Pons (tissue), 1 donor: Measurements from ENCODE around the gene MSRB2.
A peak's percentile ranks its signal among the peaks of the same experiment; 100 is the strongest.
"Not testable (repeated sequence)": the region's sequence is repeated elsewhere in the genome, so short reads cannot be mapped to it uniquely, and the experiment has no call there.

Experiments used
- DNase-seq: peaks from one replicate; pipeline ENCODE4 v3.0.0-alpha.2; 2016; ENCODE audit warnings: low spot score

Gene MSRB2

DNA sequence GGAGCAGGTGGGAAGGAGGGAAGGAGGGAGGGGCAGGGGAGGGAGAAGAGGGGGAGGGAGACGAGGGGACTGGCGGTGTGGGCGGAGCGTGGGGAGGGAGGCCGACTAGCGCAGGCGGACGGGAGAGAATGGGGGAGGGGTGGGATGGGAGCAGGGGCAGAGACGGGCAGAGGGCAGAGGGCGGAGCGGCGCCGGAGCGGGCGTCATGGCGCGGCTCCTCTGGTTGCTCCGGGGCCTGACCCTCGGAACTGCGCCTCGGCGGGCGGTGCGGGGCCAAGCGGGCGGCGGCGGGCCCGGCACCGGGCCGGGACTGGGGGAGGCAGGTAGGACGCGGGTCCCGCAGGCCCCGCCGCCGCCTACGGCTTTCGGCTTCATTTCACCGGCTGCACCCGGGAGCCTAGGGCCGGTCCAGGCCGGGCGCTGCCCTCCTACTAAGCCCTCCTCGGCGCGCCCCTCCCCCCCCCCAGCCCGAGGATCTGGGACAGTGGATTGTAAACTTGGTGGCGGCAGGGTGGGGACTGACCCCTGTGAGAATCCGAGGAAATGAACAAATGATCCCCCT, at the start of gene MSRB2:
Gene MSRB2 (plus strand): TSS at position 176 of the 562 bp plus-strand sequence. CDS start 30 bp downstream, at position 206.
- DNase-seq: peak; percentile 95

DNA sequence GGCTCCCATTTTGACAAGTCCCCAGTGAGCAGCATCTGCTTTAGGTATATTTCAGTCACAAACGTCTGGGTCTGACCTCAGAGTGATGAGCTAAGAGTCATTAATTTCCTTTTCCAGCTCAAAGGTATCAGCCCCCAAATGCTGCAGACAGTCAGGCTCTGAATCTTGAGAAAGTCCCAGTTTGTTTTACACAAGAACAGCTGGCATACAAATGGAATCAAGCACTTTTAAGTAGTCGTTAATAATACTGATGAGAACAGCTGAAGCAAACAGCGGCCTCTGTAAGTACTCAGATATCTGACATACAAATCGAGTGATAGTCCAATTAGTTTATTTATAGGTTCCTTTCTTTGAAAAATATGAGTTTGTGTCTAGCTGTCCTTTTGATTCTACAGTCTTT, 49.4 kb upstream of the MSRB2 start:
- DNase-seq: no peak

DNA sequence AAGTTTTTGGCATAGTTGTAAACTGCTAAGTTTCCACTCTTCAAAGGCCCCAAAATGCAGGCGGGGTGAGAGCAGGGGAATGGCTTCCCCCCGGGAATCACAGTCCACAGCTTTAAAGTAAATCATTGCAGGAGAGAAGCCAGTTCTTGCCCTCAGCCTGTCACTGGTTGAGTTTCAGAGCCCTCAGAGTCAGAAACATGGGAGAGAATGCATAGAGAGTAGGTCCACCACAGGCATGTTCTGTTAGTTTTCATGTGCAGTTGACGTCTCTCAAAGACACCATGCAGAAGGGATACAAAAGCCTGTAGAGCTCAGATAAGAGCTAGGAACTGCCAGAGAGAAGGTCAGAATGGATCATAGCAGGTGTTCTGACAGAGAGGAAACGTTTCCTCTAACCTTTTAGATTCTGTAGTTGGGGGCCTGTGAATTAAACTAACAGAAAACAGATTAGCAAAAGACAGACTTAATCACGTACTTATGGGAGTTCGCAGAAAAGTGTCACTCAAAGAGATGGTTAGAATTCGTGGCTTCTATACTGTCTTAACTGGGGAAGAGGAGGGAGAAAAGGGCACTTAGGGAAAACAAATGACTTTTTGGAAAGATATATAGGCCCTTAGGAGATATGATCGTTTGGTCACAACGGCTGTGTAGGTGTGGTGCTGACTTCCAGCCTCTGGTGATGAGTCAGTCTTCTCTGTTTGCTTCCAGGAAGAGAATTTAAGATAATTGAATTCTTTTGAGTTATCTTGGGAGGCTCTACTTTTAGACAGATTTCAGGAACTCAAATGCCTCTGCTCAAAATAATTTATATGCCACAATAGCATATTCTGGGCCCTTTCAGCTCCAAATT, 48.0 kb upstream of the MSRB2 start:
- DNase-seq: no peak

DNA sequence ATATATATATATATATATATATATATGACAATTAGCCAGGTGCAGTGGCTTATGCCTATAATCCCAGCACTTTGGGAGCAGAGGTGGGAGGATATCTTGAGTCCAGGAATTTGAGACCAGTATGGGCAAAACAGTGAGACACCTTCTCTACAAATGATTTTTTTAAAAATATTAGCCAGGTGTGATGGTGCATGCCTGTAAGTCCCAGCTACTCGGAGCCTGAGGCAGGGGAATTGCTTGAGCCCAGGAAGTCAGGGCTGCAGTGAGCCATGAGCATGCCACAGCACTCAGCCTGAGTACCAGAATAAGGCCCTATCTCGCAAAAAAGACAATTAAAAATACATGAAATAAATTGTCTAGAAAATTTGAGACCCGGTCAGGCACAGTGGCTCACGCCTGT, 47.2 kb upstream of the MSRB2 start:
- no peak for DNase-seq

DNA sequence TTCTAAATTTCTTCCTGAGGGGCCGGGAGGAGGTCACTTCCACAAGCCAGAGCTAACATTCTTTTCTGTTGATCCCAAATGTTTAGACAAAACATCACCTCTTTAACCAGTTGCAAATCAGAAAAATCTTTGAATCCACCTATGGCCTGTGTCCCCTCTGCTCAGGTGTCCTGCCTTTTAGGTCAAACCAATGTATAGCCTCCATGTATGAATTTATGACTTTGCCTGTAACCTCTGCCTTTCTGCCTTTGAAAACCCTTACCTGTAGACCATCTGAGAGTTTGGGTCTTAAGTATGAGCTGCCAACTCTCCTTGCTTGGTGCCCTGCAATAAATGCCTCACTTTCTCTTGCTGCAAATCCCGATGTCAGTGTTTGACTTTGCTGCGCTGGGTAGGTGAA, 44.1 kb upstream of the MSRB2 start:
- no peak for DNase-seq

DNA sequence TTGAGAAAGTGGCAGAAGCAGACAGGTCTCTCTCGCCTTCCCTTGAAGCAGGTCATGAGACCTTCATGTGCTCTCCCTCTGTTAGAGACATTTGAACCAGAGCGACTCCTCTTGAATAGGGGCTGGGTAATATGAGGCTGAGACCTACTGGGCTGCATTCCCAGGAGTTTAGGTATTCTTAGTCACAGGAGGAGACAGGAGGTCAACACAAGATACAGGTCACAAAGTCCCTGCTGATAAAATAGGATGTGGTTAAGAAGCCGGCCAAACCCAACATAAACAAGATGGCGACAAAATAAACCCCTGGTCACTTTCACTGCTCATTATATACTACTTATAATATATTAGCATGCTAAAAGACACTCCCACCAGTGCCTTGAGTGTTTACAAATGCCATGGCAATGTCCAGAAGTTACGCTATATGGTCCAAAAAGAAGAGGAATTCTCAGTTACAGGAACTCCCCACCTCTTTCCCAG, 43.5 kb upstream of the MSRB2 start:
- DNase-seq: no peak

DNA sequence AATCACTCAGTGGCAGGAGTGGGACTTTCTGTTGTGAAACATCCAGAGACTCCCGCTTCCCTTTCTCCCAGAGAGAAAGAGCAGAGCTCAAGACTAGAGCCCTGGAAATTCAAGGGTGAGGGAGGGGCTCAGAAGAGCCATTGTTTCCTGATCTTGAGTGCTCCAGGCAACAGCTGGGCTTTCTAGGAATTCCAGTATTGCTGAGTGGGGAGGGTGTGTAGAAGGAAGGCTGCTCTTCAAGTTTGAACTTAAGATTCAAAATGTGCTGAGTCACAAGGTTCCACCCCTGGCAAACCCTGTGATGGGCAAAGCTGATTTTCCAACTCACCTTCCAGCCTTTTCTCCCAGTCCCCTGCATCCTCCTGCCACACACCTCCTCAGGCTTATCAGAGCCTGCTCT, 42.3 kb upstream of the MSRB2 start:
- DNase-seq: no peak

DNA sequence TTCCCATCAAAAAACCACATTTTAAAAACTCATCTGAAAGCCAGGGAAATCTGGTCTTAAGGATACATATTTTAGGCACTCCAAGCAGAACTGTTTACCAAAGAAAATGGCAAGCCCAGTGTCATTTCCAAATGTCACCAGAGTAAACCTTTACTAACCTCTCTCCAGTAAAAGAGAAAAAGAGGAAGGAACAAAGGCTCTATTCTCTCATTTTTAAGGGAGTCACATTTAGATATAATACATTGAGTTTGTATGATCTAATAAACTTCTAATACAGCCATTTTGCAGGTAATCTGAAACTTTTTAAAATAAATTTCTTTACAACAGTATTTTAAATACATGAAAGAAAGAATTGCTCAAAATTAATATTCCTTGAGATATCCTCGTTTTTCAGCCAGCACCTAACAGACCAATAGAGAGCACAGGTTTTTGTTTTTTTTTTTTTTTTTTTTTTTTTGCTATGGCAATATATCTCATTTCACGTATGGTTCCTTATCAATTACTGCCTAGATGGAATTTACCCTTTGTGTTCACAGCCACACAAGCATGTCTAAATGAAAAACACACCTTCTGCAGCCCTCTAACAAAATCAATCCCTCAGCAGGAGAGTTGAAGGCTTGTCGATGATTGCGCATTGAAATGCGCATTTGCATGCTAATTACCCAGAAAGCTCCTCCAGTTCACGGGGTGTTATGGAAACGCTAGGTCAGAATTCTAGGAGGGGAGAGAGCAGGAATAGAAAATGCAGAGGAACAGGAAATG, 39.8 kb upstream of the MSRB2 start:
- no peak for DNase-seq

DNA sequence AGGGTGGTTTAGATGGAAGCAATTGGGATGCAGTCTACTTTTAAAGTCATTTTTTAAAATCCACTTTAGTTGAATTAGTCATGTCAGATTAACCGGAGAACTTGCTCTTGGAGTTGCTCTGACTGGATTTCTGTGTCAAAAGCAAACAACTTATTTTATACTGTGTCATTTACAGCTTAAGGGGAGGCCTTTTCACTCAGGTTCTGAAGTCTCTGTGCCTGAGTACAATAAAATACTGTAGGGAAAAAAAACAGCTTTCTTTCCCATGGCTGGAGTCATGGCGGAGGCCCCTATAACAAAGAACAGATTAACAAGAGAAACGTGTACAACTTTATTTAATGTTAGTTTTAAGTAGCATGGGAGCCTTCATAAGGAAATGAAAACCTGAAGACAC, 39.2 kb upstream of the MSRB2 start:
- no peak for DNase-seq

DNA sequence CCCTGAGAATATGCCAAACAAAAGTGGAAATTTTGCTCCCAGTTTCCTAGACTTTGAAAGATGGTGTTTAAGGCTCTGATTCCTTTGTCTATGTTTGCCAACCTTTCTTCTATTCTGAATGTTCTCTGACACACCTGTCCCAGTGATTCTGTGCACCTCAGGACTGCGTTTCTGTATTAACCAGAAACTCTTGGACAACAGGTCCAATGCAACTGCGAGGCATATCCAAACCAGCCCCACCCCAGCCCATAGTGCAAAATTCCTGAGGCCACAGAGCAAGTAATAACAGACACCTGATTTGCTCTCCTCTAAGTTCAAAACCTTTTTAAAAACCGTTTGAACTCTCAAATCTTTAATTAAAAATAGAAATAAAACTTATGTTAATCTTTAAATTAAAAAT, 37.0 kb upstream of the MSRB2 start:
- DNase-seq: no peak

DNA sequence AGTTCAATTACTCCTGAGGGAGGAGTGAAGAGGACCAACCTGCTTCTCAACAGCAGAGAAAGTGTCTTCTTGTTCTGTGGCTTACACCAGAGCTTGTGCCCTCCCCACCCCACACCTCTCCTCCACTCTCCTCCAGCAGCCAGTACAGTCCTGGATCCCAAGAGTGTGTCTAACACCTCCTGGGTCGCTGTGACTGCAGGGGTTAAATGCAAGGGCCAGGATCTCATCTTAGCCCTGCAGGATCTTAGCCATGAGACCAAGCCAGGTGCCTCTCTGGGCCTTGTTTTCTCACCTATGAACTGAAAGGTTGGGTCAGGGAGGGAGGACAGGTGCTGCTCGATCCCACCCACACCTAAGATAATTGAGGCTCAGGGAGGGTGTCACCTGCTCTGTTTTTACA, 34.5 kb upstream of the MSRB2 start:
- DNase-seq: no peak

DNA sequence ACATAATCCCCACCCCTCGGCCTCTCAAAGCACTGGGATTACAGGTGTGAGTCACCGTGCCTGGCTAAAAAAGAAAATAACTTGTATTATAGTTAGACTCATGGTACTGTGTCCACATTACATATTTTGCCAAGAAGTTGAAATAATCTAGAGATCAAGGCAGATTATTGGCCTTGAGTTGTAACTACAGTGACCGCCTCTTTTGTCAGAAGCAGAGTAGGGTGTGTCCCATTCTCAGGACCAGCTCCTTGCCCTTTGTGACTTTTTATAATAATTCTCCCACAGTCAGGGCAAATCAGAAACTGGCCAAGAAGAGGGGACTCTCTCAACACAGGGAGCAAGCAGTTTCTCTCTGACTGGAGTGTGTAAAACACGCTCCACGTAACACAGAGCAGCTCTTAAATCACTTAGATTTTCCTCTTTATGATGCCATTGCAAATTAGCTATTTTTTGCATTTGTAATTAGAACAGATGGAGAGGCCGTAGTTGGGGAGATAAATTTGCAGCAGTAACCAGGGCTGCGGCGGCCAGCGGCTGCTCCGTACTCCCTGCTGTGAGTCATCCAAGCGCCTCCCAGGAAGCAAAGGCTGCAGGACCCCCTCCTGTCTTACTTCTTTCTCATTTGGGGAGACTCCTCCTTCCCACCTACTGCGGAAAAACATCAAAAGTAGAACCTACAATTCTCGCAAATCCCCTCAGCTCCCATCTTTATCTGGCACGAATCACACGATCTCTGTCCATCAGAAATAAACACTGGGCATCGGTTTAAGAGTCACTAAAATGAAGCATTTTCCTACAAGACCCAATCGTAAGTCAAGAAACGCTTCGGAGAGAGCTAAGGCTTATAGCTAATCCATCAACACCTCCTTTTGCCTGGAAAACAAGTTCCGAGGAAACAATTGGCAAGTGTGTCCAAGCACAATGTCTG, 32.1 kb upstream of the MSRB2 start:
- no peak for DNase-seq

DNA sequence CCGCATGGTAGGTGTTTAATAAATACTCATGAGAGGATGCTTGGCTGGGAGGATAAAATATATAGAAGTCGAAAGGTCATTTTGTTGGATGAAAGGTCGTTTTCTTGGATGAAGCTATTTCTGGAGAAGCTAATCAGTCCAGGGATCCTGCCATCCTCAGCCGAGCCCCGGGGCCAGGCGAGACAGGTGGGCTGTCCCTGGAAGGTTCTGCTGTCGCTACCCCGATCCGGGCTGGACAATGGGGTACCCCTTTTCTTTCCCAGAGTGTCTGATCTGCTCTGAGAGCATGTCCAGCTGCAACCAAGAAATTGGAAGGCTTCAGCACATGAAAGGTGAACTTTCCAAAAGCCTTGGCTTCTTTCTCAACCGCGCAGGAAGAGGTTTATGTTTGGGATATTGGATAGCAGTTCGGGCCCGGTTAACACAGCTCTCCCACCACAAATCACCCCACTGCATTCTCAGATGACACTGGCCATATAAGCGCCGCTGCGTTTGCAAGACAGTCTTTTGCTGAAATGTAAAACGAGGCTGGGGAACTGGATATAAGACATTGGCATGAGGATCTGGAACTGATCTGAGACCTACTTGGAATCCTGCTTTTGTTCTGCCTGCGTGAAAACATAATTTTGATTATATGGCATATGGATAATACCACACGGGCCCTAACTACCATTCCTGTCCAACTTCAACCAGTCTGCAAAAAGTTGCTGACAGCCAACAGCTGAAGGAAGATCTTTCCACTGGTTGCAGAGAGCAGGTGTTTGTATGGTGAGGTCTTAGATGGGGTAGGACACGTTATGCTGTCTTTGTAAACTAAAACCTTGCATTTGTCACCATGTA, 31.2 kb upstream of the MSRB2 start:
- no peak for DNase-seq

DNA sequence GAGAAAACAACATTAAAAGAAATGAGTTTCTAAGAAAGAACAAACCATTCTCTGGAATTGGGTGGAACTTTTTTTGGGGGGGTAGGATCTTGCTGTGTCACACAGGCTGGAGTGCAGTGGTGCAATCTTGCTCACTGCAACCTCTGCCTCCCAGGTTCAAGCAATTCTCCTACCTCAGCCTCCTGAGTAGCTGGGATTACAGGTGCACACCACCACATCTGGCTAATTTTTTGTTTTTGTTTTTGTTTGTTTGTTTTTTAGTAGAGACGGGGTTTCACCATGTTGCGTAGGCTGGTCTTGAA, 30.6 kb upstream of the MSRB2 start:
- not testable (repeated sequence) for DNase-seq

DNA sequence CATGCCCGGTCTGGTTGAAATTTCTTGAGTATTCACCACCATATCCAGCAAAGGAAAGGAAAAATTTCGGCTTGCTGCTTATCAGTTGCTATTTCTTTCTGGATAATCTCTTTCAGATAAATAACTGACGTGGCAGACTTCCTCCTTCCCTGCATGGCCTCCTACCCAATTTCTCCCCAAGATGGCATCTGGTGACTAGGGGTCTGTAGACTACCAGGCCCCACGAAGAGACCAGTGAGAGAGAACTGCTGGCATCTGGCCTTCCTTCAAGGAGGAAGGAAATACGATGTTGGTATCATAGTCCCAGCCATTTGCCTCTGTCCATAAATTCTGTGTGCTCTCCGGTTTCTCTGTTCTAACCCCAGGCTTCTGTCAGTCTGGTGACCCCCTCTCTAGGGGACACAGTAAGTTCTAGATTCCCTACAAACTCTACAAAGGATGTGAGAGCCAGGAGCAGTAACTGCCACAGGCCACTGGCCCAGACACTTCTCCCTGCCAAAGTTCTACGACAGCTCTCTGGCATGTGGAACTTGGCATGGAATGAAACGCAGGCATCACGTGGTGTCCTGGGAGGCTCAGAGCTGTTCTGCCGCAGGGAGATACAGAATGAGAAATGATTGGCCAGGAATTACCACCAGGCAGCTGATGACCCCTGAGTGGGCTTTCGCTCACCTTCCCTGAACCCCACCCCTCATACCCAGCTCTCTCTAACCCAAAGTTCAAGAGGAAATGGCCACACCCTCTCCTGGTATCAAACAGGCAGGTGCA, 30.0 kb upstream of the MSRB2 start:
- DNase-seq: peak; percentile 95

DNA sequence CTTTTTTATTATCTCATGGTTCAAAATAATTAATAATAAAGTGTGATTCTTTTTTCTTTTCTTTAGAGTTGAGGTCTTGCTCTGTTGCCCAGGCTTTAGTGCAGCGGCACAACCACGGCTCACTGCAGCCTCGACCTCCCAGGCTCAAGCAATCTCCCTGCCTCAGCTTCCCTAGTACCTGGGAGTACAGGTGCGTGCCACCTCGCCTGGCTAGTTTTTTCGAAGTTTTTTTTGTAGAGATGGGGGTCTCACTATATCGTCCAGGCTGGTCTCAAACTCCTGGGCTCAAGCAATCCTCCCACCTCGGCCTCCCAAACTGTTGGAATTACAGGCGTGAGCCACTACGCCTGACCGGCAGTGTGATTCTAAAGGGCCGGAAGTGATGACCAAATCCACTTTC, 28.0 kb upstream of the MSRB2 start:
- DNase-seq: no peak

DNA sequence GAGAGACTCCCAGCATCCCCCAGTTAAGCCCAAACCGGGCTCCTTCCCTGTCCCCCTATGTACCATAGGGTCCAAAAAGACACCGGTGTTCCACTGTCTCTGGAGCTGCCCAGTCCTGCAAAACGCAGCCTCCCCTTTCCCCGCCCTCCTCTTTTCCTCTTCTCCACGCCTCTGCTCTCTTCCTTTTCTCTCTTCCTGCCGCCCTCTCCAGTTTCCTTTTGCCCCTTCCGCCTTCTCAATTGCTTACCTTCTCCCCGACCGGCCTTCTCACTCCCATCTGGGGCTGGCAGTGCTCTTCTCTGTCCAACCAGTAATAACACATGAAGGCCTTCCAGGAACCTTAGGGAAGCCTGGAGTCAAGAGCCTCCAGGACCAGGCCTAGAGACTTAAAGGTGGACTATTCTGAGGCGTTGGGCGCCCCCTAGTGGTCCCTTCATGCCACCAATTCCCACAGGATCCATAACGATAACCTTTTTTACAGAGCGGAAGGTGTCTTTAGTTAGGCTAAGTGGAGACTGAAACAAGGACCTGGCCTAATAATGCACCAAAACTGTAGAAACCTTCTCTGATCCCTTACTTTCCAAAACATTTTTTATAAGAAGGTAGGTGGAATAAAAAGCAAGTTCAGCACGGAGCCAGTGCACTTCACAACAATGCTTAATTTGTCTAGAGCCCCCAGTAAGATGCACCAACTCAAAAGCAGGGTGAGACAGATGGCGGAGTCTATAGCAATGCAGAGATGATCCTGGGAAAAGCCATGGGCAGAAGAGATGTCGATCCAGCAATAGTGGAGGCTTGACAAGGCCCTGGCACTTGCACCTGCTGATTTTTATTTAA, 27.2 kb upstream of the MSRB2 start:
- DNase-seq: peak; percentile 86

DNA sequence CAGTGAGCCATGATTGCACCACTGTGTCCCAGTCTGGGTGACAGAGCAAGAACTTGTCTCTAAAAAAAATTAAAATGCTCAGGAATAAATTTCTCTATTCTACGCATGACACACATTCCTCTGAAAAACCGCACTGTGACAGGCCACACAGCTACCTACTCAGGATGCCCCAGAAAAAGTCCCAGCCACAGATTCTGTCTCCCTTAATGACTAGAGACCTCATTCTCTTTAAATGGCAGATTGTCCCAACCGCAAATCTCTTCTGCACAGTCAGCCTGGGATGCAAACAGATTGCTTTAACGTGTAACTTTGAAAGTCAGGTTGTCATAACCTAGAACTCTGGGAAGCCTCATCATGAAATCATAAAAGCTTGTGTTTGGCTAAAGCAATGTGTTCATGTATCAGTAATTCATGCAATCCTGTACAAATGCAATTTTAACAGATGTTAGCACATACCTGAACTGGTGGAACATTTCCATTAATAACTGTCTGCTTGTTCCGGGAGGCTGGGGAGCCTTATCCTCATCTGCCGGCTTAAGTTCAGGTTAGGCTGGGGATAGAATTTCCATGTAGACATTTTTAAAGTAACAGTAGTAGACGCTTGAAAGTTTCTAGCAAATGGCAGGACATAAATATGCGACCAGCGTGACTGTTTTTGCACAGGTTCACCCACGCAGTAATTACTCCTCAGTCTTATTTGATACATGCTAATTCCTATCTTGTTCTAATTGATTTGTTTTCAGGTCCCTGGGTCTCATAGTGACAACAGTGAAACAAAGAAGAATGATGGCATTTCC, 26.2 kb upstream of the MSRB2 start:
- DNase-seq: no peak
